H1 (cell line): ENCODE results near the gene LHFPL6. TPM values are rescaled to one million over a fixed set of nuclear protein-coding genes. Genes with fewer than 3 reads are reported as not detected.
"Not testable (repeated sequence)": the region's sequence is repeated elsewhere in the genome, so short reads cannot be mapped to it uniquely, and the experiment has no call there.

Source experiments
- CTCF ChIA-PET: fragments of 300-600 bp; sonication (Branson Sonifier 250); formaldehyde crosslinking; loops from one replicate; lab custom pipeline; 2021; ENCODE audit not compliant: partially characterized antibody; lab: Charles Lee
- POLR2A ChIA-PET: fragments of 300-600 bp; sonication (Branson Sonifier 250); formaldehyde crosslinking; loops from one replicate; lab custom pipeline; 2021; ENCODE audit warnings: inconsistent platforms; ENCODE audit not compliant: partially characterized antibody; lab: Charles Lee
- DNase-seq, 2 experiments: peaks; one replicate each; pipeline versions ENCODE4 v3.0.0 to v3.0.0-alpha.2; 2010 to 2022; ENCODE audit warnings: low spot score in 2 of 2, low read depth in 1 of 2, mixed read lengths in 1 of 2
- FAIRE-seq: peaks from 2 replicates; lab custom pipeline; 2011; peaks lifted over from hg19 to GRCh38; lab: Jason Lieb, UNC
- H2AFZ ChIP-seq: 2 replicates; pipeline ENCODE4 v1.8.1; 2012; ENCODE audit warnings: low read length, inconsistent platforms
- H2AK5ac ChIP-seq: 2 replicates; pipeline ENCODE4 v1.6.1; 2013; ENCODE audit warnings: low read depth, low read length
- H2BK120ac ChIP-seq: replicated peaks from 2 replicates; pipeline ENCODE3; 2013; ENCODE audit warnings: low read depth, low read length, inconsistent platforms
- H2BK12ac ChIP-seq: 2 replicates; pipeline ENCODE4 v1.6.1; 2013; ENCODE audit warnings: low read depth, low read length
- H2BK15ac ChIP-seq: 2 replicates; pipeline ENCODE4 v1.6.1; 2013; ENCODE audit warnings: low read length
- H2BK20ac ChIP-seq: 2 replicates; pipeline ENCODE4 v1.6.1; 2013; ENCODE audit warnings: low read length
- H2BK5ac ChIP-seq: 2 replicates; pipeline ENCODE4 v1.6.1; 2013; ENCODE audit warnings: low read depth, low read length
- H3K14ac ChIP-seq: 2 replicates; pipeline ENCODE4 v1.6.1; 2013; ENCODE audit warnings: inconsistent platforms; ENCODE audit not compliant: insufficient read length
- H3K18ac ChIP-seq: 2 replicates; pipeline ENCODE4 v1.6.1; 2013; ENCODE audit warnings: low read length; ENCODE audit errors: extremely low read depth
- H3K23ac ChIP-seq: 2 replicates; pipeline ENCODE4 v1.6.1; 2013; ENCODE audit warnings: inconsistent platforms; ENCODE audit not compliant: insufficient read length
- H3K23me2 ChIP-seq: 2 replicates; pipeline ENCODE4 v1.6.1; 2013; ENCODE audit warnings: low read depth, low read length
- H3K27ac ChIP-seq: 2 replicates; pipeline ENCODE4 v1.6.1; 2011; ENCODE audit warnings: low read depth, low read length, inconsistent platforms
- H3K27me3 ChIP-seq, 4 experiments: replicated peaks in 1 of 4; 1 replicate in 1 of 4; 2 replicates in 3 of 4; pipeline versions ENCODE4 v1.6.1 to v1.8.1; 2011 to 2013; ENCODE audit warnings: low read length in 3 of 4, mild to moderate bottlenecking in 3 of 4, inconsistent platforms in 2 of 4, mixed read lengths in 2 of 4, moderate library complexity in 1 of 4; ENCODE audit not compliant: control insufficient read depth in 3 of 4, insufficient read depth in 3 of 4; ENCODE audit errors: extremely low read depth in 1 of 4
- H3K36me3 ChIP-seq, 4 experiments: 2 replicates each; pipeline versions ENCODE4 v1.6.1 to v1.8.1; 2011 to 2013; ENCODE audit warnings: mild to moderate bottlenecking in 4 of 4, low read length in 3 of 4, moderate library complexity in 2 of 4, control low read depth in 1 of 4, inconsistent platforms in 1 of 4; ENCODE audit not compliant: insufficient read depth in 4 of 4, control insufficient read depth in 2 of 4
- H3K4ac ChIP-seq: replicated peaks from 2 replicates; pipeline ENCODE3; 2013; ENCODE audit warnings: low read length, low read depth, mixed read lengths, inconsistent platforms; ENCODE audit not compliant: insufficient read length
- H3K4me1 ChIP-seq, 4 experiments: replicated peaks in 1 of 4; 1 replicate in 1 of 4; 2 replicates in 3 of 4; pipeline versions ENCODE4 v1.6.1 to v1.8.1; 2011 to 2013; ENCODE audit warnings: low read length in 3 of 4, inconsistent platforms in 2 of 4, mixed read lengths in 1 of 4; ENCODE audit not compliant: insufficient read depth in 4 of 4, control insufficient read depth in 3 of 4
- H3K4me2 ChIP-seq, 2 experiments: 2 replicates each; pipeline versions ENCODE4 v1.6.1 to v1.8.1; 2011 to 2013; ENCODE audit warnings: low read depth in 2 of 2, low read length in 2 of 2, control low read depth in 1 of 2, inconsistent platforms in 1 of 2, mild to moderate bottlenecking in 1 of 2; ENCODE audit not compliant: insufficient read depth in 1 of 2
- H3K4me3 ChIP-seq, 4 experiments: fragments of 200-600, 300-600 bp in 1 of 4; sonication (generic), shearing (Covaris generic), sonication (Bioruptor Twin) in 1 of 4; 2 replicates each; pipeline versions ENCODE4 v1.5.1 to v1.8.1; 2011 to 2016; ENCODE audit warnings: low read length in 4 of 4, low read depth in 3 of 4, control low read depth in 2 of 4, inconsistent platforms in 2 of 4, mild to moderate bottlenecking in 2 of 4, mixed read lengths in 1 of 4, moderate library complexity in 1 of 4; ENCODE audit not compliant: insufficient read depth in 2 of 4; ENCODE audit errors: extremely low read depth in 1 of 4
- H3K56ac ChIP-seq: replicated peaks from 2 replicates; pipeline ENCODE3; 2013; ENCODE audit warnings: low read depth, mild to moderate bottlenecking, mixed read lengths, low read length, inconsistent platforms; ENCODE audit not compliant: insufficient read length
- H3K79me1 ChIP-seq: 2 replicates; pipeline ENCODE4 v1.6.1; 2013; ENCODE audit warnings: low read depth, low read length, control low read depth
- H3K79me2 ChIP-seq, 2 experiments: 2 replicates each; pipeline versions ENCODE4 v1.6.1 to v1.8.1; 2012 to 2013; ENCODE audit warnings: low read length in 2 of 2, mild to moderate bottlenecking in 2 of 2, inconsistent platforms in 1 of 2; ENCODE audit not compliant: insufficient read depth in 2 of 2, control insufficient read depth in 1 of 2
- H3K9ac ChIP-seq, 4 experiments: replicated peaks in 1 of 4; 1 replicate in 1 of 4; 2 replicates in 3 of 4; pipeline versions ENCODE4 v1.6.1 to v1.8.1; 2011 to 2013; ENCODE audit warnings: low read depth in 3 of 4, low read length in 3 of 4, control low read depth in 2 of 4, mild to moderate bottlenecking in 2 of 4, moderate library complexity in 2 of 4, inconsistent platforms in 1 of 4; ENCODE audit errors: extremely low read depth in 1 of 4
- H3K9me3 ChIP-seq, 2 experiments: 2 replicates each; pipeline versions ENCODE4 v1.6.1 to v1.8.1; 2012 to 2013; ENCODE audit warnings: mild to moderate bottlenecking in 2 of 2, moderate library complexity in 2 of 2, control low read depth in 1 of 2, inconsistent platforms in 1 of 2, low read depth in 1 of 2, low read length in 1 of 2, mixed read lengths in 1 of 2; ENCODE audit not compliant: insufficient read depth in 2 of 2
- H4K20me1 ChIP-seq, 2 experiments: replicated peaks in 1 of 2; 2 replicates each; pipeline versions ENCODE3 to v1.8.1; 2011 to 2013; ENCODE audit warnings: inconsistent platforms in 2 of 2, low read length in 2 of 2, mild to moderate bottlenecking in 1 of 2; ENCODE audit not compliant: insufficient read depth in 2 of 2, control insufficient read depth in 1 of 2
- H4K5ac ChIP-seq: 2 replicates; pipeline ENCODE4 v1.6.1; 2013; ENCODE audit warnings: low read length, low read depth, mixed read lengths, inconsistent platforms; ENCODE audit not compliant: insufficient read length
- H4K8ac ChIP-seq: 2 replicates; pipeline ENCODE4 v1.8.0; 2013; ENCODE audit warnings: mild to moderate bottlenecking, moderate library complexity, low read length, inconsistent platforms; ENCODE audit not compliant: insufficient read depth; ENCODE audit errors: extremely low read depth
- H4K91ac ChIP-seq: replicated peaks from 2 replicates; pipeline ENCODE3; 2013; ENCODE audit warnings: low read length, mixed read lengths, inconsistent platforms; ENCODE audit not compliant: insufficient read length
- BACH1 ChIP-seq: IDR thresholded peaks from 2 replicates; pipeline ENCODE4 v1.6.1; 2012; ENCODE audit warnings: low read length, improper control_type of control experiment
- BRCA1 ChIP-seq: IDR thresholded peaks from 2 replicates; pipeline ENCODE4 v1.6.1; 2012; ENCODE audit warnings: low read depth, low read length, improper control_type of control experiment
- FOSL1 ChIP-seq: IDR thresholded peaks from 2 replicates; pipeline ENCODE4 v1.6.1; 2011; ENCODE audit warnings: mild to moderate bottlenecking, low read depth, low read length, moderate library complexity; ENCODE audit not compliant: insufficient read depth
- PHF8 ChIP-seq: fragments of 200-600 bp; sonication (generic); conservative IDR thresholded peaks from 2 replicates; pipeline ENCODE4 v1.7.1; 2012; ENCODE audit warnings: low read depth, mild to moderate bottlenecking, inconsistent platforms, low read length, moderate library complexity
- SP1 ChIP-seq: IDR thresholded peaks from 2 replicates; pipeline ENCODE4 v1.6.1; 2011; ENCODE audit warnings: low read depth, low read length
- TEAD4 ChIP-seq: IDR thresholded peaks from 2 replicates; pipeline ENCODE4 v1.6.1; 2012; ENCODE audit warnings: low read depth, low read length, inconsistent platforms, mixed read lengths
- ZNF274 ChIP-seq: IDR thresholded peaks from 2 replicates; pipeline ENCODE4 v1.7.0; 2012; ENCODE audit warnings: low read length, borderline replicate concordance; ENCODE audit errors: extremely low read depth
- WGBS, 2 experiments: shearing (Covaris generic) in 1 of 2; methylation state at CpG; one replicate each; pipeline versions ENCODE4 v1.1.6 to v1.1.7; 2013 to 2015; ENCODE audit warnings: low lambda C conversion rate in 2 of 2, mixed read lengths in 2 of 2, inconsistent platforms in 1 of 2, low coverage in 1 of 2, missing lambda C conversion rate in 1 of 2; ENCODE audit not compliant: insufficient replicate concordance in 2 of 2, insufficient coverage in 1 of 2, insufficient read length in 1 of 2; ENCODE audit errors: extremely low coverage in 1 of 2, missing lambda C conversion rate in 1 of 2; 5-methylcytosine and 5-hydroxymethylcytosine counted together
- polyA plus RNA-seq, 7 experiments: library from polyadenylated mRNA; depleted of rRNA in 3 of 7; stranded (reverse) in 5 of 7; unstranded in 2 of 7; fragments of >200 nt in 5 of 7; fragments of 200-250 nt in 2 of 7; gene quantifications; 1 replicate in 5 of 7; 2 replicates in 1 of 7; 4 replicates in 1 of 7; pipeline versions ENCODE4 v1.2.1 to v1.2.3, GENCODE V29; 2011 to 2013; ENCODE audit warnings: missing spikeins in 2 of 7, mixed read lengths in 2 of 7
- total RNA-seq: library from RNA; stranded (reverse); fragmentation: NEBNext Ultra II Directional; extraction: Animal tissue kit (Norgen Biotek cat#: 25700); gene quantifications from 2 replicates; pipeline ENCODE4 v1.2.1, GENCODE V29; 2021

Gene LHFPL6
- total and polyA plus RNA-seq, 2 of the 8 experiments (the other 6 are each of a cell fraction or from before 2014, with no cell fraction given) = 7.6 to 17.0 TPM

DNA sequence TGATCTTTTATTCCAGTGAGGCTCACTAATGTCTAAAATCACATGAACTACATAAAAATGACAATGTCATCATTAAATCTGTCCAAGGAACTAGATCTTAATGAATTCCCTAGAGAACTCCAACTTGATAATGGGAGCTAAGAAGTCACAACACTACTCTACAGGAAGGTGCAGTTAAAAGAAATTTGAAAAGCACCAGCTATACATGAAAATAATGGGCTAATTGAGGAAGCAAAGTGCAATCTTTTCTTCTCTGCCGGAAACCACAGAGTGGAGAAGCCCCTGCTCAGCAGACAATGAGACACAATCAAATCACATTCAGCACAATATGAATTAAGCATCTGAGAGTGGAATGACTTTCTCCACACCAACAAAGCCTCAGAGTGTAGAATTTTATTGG lies 261.7 kb downstream of the LHFPL6 start (continued):
- TF ChIP-seq PHF8 (no peak), BACH1 (no peak), FOSL1 (no peak), SP1 (no peak), TEAD4 (no peak), BRCA1 (no peak), ZNF274 (no peak)
- TF ChIP-seq, all 59 proteins: peak for 0

DNA sequence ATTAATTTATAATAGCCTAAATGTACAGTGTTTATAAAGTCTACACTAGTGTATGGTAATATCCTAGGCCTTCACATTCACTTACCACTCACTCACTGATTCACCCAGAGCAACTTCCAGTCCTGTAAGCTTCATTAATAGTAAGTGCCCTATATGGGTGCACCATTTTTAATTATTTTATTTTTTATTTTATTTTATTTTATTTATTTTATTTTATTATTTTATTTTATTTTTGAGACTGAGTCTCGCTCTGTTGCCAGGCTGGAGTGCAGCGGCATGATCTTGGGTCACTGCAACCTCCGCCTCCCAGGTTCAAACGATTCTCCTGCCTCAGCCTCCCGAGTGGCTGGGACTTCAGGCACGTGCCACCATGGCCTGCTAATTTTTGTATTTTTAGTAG lies 264.9 kb downstream of the LHFPL6 start:
- FAIRE-seq, H2BK20ac ChIP-seq, H4K20me1 ChIP-seq, POLR2A ChIA-PET, H3K79me1 ChIP-seq, H3K4me1 ChIP-seq, H3K9me3 ChIP-seq, H4K91ac ChIP-seq, H2BK120ac ChIP-seq, H3K4me2 ChIP-seq, H2AFZ ChIP-seq, H4K8ac ChIP-seq, H3K36me3 ChIP-seq, H2BK15ac ChIP-seq, H3K14ac ChIP-seq, H2BK12ac ChIP-seq, H2BK5ac ChIP-seq, H2AK5ac ChIP-seq, H3K27me3 ChIP-seq, DNase-seq, H3K79me2 ChIP-seq, H3K4me3 ChIP-seq, H3K18ac ChIP-seq, H3K56ac ChIP-seq, H4K5ac ChIP-seq, H3K27ac ChIP-seq, H3K23ac ChIP-seq, H3K9ac ChIP-seq, H3K4ac ChIP-seq, H3K23me2 ChIP-seq: not testable (repeated sequence)
- 100% methylated on average over 6 of the region's 6 CpGs; no CpG with 5 or more reads in 1 of the 2 experiments for WGBS, 2 experiments
- CTCF ChIA-PET = interaction anchor here (0.5 to 1.1 kb wide), 5 partner anchors 11 to 1735 kb away, joined by 3 read pairs; no protein-coding TSS in a partner anchor
